HG03159 (cell line): ENCODE results near the gene JADE3.

Source experiments
- ATAC-seq: cut with Tn5 transposase; IDR thresholded peaks from one replicate; pipeline ENCODE4 v1.9.1; 2021; ENCODE audit warnings: mild to moderate bottlenecking, moderate library complexity; ENCODE audit not compliant: unreplicated experiment

JADE3 gene

DNA sequence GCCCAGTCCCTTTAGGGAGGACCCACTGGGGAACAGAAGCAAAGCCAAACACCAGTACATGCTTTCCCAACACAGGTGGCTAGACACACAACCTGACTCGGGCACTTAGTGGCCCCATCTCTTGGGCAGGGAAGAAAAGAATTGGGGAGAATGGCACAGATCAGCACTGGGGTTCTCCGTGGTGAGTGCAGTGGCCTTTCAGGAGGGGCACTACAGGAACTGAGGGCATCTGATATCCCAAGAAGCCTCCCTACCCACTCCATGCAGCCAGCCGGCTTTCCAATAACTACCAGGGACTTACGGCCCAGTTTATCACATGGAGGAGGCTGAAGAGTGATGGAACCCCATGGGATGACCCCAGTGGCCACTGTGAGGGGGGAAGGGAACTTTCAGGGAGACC lies 189.0 kb downstream of the JADE3 start:
- ATAC-seq: no peak
